ENCODE measurements around the gene PRKCA.

PRKCA gene

GRCh38 chr17:66445229-66445628 lies 142.8 kb downstream of the PRKCA start:
- Histone ChIP-seq H3K9me3 (no peaks in the 10 kb centered on the region; the same call in 1 of the 2 replicates), H3K27me3 (no peaks in the 10 kb centered on the region), H3K4me1 (no peaks in the 10 kb centered on the region), H3K36me3 (no peaks in the 10 kb centered on the region; the same call in 1 of the 2 replicates), H3K4me3 (ENCODE audit: low read depth, low read length) (no peak overlapping the region)
- DNase-seq, result no peak
- no peak for TF ChIP-seq CTCF (IDR thresholded peaks at IDR 0.05; ENCODE audit: low read depth, low read length)

DNA sequence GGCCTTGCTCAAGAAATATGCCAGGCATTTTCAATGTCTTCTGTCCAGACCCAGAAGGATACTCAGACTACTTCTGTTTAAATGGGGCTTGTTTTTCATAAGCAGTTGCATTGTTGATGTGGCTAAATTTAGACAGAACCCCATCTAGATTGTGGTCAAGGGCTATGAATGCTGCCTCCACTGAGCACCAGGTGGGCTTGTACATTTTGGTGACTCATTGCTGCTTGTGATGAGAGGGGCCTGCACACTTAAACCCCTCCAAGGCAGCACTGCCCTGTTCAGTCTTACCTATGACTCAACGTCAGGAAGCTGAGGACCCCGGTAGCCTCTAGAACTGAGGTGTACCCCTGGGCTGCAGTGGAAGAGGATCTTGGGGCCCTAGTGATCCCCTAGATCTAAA lies 144.0 kb downstream of the PRKCA start:
- Histone ChIP-seq H3K4me3 (ENCODE audit: low read depth, low read length) (no peak overlapping the region), H3K4me1 (peaks cover 5% of the 10 kb centered on the region; the same call in 1 of the 2 replicates), H3K27me3 (no peaks in the 10 kb centered on the region), H3K36me3 (no peaks in the 10 kb centered on the region; the same call in 1 of the 2 replicates), H3K9me3 (no peaks in the 10 kb centered on the region; the same call in 1 of the 2 replicates)
- TF ChIP-seq CTCF (IDR thresholded peaks at IDR 0.05; ENCODE audit: low read depth, low read length), result no peak
- no peak for DNase-seq

- Histone ChIP-seq H3K4me3 (ENCODE audit: low read depth, low read length) (no peak overlapping the region), H3K36me3 (no peaks in the 10 kb centered on the region; the same call in 1 of the 2 replicates), H3K9me3 (no peaks in the 10 kb centered on the region; the same call in 1 of the 2 replicates), H3K27me3 (no peaks in the 10 kb centered on the region), H3K4me1 (peaks cover 9% of the 10 kb centered on the region)
- DNase-seq, result no peak
- no peak for TF ChIP-seq CTCF (IDR thresholded peaks at IDR 0.05; ENCODE audit: low read depth, low read length)
These were observed 144.7 kb downstream of the PRKCA start for GRCh38 chr17:66447159-66447558.

DNA sequence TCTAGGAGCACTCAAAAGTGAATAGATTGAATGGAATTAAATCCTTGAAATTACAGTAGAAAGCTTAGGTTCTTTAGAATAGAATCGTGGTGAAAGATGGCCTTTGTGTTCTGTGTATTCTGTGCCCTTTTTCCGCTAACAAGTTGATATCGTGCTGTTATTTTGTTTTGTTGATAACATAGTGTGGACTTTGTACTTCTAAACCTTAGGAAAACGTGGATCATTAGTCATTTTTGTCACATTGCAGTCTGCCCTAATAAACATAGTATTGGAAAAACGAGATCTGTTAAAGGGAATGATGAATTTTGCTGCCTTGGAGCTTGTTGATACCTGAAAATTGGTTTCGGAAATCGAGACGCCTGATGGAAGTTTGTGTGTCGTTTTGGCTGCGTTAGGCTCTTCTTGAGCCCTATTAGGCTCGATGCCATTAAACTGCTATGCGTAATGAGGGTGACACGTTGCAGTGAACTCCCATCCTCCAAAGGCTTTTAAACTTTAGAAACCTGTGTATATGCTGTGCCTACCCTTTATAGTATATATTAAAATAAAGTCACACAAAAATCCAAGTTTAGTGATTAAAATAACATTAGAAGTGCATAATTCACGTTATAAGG lies 145.7 kb downstream of the PRKCA start:
- no peak for DNase-seq
- no peak for TF ChIP-seq CTCF (IDR thresholded peaks at IDR 0.05; ENCODE audit: low read depth, low read length)
- Histone ChIP-seq H3K36me3 (no peaks in the 10 kb centered on the region; the same call in 1 of the 2 replicates), H3K4me3 (ENCODE audit: low read depth, low read length) (no peak overlapping the region), H3K27me3 (no peaks in the 10 kb centered on the region), H3K4me1 (peaks cover 11% of the 10 kb centered on the region), H3K9me3 (no peaks in the 10 kb centered on the region; the same call in 1 of the 2 replicates)

DNA sequence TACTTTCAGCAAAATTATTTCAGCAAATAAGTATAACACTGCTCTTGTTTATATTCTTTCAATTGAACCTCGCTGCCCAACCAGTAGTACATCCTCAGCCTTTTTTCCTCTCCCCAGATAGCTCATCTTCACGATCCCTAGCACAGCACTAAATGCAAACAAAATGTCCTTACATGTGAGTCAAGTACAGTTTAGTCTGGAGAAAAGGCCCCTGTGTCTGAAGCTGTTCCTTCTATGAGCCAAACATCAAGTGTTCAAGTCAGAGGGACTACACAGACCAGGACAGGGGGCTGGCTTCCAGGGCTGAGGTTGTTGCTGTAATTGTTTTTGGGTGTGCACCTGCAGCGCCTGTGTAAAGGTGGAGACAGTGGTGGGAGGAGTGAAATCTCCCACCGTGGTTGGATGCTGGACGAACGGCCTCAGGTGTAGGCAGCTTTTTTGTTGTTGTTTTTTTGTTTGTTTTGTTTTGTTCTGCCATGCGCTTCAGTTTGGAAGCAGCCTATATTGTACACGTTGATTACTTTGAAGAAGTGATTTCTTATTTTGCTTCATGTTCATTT lies 147.1 kb downstream of the PRKCA start:
- Histone ChIP-seq H3K4me1 (peaks cover 11% of the 10 kb centered on the region), H3K27me3 (no peaks in the 10 kb centered on the region), H3K9me3 (no peaks in the 10 kb centered on the region; the same call in 1 of the 2 replicates), H3K36me3 (no peaks in the 10 kb centered on the region; the same call in 1 of the 2 replicates), H3K4me3 (ENCODE audit: low read depth, low read length) (no peak overlapping the region)
- no peak for TF ChIP-seq CTCF (IDR thresholded peaks at IDR 0.05; ENCODE audit: low read depth, low read length)
- no peak for DNase-seq
